NCI-H526 treated with DMSO at 0.1 percent for 48 hours (cell line): ENCODE results near the gene MYO10.
"Not testable (repeated sequence)": the region's sequence is repeated elsewhere in the genome, so short reads cannot be mapped to it uniquely, and the experiment has no call there.

ENCODE experiments used
- DNase-seq: peaks from one replicate; lab custom pipeline; 2025; lab: John Stamatoyannopoulos, UW

MYO10 gene

GRCh38 chr5:16862777-16863176, 73.3 kb downstream of the MYO10 start:
- no peak for DNase-seq

DNA sequence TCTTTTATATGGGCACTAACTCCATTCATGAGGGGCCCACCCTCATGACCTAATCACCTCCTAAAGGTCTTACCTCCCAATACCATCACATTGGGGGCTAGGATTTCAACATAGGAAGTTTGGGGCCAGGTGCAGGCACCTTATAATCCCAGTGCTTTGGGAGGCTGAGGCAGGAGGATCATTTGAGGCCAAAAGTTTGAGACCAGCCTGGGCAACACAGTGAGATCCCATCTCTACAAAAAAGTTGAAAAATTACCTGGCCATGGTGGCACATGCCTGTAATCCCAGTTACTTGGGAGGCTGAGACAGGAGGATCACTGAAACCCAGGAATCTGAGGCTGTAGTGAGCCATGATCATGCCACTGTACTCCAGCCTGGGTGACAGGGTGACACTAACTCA, 76.7 kb downstream of the MYO10 start:
- DNase-seq: no peak

DNA sequence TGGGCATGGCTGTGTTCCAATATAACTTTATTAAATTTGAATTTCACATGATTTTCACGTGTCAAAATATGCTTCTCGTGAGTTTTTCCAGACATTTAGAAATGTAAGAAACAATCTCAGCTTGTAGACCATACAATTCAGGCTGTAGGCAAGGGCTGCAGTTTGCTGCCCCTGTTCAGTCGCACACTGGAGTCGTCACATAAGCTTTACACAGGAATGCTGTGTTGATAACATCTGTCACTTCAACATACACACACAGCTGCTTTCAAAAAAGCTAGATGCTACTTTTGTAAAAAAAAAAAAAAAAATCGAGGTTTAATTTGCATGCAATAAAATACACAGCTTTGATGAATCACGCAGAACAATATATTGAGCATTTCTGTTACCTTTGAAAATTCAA, 77.9 kb downstream of the MYO10 start:
- no peak for DNase-seq

GRCh38 chr5:16857635-16858034, 78.5 kb downstream of the MYO10 start:
- DNase-seq: no peak

DNA sequence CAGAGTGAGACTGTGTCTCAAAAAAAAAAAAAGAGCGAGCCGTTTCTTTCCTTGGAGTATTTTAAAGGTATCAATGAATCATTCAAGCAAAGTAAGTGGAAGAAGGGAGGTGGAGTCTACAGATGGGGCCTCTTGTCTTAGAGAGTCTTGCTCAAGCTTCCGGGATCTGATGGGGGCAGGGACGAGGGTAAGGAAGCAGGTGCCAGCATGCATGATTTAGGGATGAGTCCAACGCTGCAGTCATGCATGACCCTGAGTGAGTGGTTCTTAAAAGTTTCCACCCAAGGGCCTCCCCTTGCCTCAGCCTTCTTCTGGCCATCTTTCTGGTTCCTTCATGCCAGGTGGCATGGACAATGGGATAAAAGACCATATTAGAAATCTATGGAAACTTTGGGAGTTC, 79.6 kb downstream of the MYO10 start:
- no peak for DNase-seq

GRCh38 chr5:16855898-16856297, 80.2 kb downstream of the MYO10 start:
- no peak for DNase-seq

GRCh38 chr5:16855485-16855884, 80.6 kb downstream of the MYO10 start:
- DNase-seq: no peak

DNA sequence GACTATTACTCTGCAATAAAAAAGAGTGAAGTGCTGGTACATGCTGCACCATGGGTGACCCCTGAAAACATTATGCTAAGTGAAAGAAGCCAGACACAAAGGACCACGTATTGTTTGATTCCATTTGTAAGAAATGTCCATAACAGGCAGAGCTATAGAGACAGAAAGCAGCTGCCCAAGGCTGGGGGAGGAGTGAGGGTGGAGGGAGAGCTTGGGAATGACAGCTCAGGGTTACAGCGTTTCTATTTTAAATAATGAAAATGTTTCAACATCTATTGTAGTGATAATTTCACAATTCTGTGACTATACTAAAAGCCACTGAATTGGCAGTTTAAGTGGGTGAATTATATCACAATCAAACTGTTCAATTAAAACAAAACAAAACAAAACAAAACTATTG, 81.7 kb downstream of the MYO10 start:
- no peak for DNase-seq

DNA sequence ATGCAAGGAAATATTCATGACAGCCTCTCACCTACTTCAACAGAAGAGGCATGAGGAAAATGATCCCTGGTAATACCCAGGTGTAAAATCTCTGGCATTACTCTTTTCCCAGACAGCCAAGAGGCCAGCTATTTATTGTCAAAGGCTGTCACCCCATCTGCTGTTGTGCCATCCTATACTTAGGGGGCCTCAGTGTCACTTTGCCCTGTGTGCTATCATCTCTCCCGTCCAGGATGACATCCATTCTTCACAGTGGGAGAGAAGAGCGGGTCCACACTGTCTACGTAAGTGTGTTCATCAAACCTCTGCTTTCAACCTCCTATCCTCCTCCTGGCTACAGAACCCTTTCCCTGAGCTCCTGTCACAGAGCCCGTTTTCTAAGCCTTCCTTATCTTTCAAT, 82.6 kb downstream of the MYO10 start:
- no peak for DNase-seq

GRCh38 chr5:16852251-16853005, 83.7 kb downstream of the MYO10 start:
- no peak for DNase-seq

DNA sequence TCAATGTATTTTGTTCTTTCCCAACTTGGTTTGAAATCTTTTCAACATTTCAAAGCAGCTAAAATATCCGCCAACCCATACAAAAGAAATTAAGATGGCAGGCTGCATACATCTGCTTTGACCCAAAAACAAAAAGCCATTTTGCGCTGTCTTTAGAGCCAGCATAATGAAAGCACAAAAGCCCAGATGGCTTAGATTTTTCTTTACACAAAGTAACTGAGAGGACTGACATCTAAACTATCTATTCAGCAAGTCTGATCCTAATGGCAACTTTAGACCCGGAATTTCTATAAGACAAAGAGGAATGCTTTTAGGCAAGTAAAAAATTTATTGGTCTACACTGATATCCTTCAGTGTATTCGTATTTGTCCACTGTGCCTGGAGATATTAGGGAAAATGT, 86.3 kb downstream of the MYO10 start:
- no peak for DNase-seq

DNA sequence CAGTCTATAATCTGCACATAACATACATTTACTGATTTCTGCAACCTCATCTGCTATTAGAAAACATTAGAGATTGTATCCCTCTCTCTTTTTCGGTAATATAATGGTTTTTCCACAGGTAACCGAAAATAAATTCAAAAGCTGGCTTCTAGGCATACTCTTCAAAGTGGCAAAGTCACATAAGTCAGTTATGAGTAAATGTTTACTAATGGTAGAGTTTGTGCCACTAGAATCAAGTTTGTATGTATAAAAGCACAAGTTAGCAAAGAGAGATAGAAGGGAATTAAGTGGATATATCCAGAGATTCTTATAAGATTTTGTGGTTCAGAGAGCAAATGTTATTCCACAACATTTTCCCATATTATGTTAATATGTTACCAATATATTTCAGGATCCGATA, 86.9 kb downstream of the MYO10 start:
- no peak for DNase-seq

DNA sequence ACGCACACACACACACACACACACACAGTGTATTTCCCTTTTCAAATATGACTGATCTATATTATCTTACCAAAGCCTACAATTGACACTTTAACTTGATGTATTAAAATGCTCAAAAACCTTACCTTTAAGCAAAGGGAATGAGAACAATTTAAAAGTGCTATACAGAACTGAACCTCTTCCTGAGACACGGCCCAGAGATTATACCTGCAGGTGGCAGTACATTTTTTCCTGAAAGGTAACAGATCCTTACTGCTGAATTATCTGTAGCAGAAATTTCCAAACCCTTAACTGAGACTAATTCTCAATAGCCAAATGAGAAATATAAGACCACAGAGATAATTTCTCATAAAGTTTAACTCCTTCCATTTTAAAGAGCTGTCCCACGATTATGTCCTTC, 91.1 kb downstream of the MYO10 start:
- DNase-seq: no peak

GRCh38 chr5:16842896-16843295, 93.2 kb downstream of the MYO10 start:
- DNase-seq: no peak

- no peak for DNase-seq
These were observed 94.7 kb downstream of the MYO10 start for GRCh38 chr5:16841416-16841815.

DNA sequence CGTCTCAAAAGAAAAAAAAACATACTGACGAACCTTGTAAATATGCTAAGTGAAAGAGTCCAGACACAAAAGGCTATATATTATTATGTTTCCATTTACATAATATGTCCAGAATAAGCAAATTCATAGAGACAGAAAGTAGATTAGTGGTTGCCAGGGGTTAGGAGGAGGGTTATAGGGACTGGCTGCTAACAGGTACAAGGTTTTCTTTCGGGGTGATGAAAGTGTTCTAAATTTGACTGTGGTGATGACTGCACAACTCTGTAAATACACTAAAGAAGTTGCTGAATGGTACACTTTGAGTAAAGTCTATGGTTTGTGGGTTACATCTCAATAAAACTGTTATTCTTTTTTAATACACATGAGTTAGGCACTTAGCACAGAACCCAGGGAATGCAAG, 98.8 kb downstream of the MYO10 start:
- peak; percentile 92 for DNase-seq

- no peak for DNase-seq
These were observed 102.1 kb downstream of the MYO10 start for GRCh38 chr5:16834029-16834428.

- DNase-seq: not testable (repeated sequence)
These were observed 104.8 kb downstream of the MYO10 start for GRCh38 chr5:16831326-16831725.

DNA sequence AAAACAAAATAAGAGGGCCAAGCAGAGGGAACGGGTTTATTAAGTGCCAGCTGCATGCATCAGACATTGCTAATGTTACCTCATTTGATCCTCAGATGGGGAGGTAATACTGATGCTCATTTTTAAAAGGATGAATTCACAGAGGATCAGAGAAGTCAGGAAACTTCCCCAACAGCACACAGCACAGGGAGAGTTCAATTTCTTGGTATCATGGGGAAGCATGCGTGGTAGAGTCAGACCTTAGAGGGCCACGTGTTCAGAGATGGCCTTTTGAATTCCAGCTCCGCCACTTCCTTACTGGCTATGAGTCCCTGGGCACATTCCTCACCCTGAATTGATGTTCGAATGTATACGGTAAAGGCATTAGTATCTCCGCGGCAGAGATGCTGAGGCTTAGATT, 108.3 kb downstream of the MYO10 start:
- no peak for DNase-seq

DNA sequence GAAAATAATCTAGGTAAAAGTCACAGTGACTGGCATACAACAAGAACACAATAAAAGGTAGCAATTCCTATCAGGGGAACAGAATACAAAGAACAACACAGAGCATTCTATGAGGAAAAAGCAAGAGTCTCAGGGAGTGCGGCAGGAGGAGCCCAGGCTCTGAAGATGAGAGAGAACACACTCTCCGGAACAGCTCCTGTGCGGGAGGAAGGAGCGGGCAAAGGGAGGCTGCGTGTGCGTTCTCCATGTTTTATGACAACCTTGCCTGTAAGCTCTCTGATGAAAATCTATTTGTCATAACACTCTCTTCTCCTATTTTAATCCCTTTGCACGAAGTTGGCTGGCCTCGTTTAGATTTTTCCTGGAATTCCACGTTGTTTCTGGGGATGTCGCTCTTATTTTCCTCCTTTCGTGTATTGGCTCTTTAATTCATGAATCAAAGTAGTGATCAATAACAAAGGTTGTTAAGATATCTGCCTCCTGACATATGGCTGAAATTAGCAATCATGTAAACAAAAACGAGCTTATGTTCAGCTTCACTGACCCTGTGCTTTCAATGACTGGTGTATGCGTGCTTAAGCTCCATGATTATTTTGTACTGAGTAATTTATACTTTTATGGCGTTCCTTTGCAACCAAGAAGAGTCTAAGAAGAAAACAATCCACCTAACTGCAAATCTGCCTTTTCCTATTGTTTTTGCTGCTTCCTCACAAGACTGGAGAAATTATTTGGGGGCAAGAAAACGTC, 109.5 kb downstream of the MYO10 start:
- no peak for DNase-seq

DNA sequence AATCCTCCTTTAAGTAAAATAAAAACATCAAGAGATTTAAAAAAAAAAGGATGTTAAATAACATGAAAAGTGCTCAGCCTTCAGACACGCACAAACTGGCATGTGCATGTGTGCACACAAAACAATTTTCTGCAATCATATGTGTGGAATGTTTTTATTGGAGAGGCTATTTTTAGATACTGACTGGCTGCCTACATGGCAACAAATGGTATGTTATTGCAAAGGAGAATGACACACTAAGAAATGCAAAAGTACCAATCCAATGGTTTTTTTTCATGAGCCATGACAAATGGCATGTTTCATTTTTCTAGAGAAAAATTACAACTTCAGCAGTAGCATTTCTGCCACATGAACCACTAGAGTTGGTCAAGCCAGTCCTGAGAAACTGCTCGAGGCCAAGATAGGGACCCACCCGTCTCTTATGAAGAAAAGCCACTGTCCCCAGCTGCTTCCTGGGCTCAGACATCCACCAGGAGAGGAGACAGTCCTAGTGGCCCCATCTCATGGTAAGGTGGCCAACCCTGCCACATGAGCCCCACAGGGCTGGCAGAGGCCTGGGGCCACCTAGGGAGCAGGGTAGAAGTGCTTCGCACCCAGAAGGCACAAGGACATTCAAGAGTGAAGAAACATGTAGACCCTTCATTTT, 116.4 kb downstream of the MYO10 start:
- DNase-seq: no peak

DNA sequence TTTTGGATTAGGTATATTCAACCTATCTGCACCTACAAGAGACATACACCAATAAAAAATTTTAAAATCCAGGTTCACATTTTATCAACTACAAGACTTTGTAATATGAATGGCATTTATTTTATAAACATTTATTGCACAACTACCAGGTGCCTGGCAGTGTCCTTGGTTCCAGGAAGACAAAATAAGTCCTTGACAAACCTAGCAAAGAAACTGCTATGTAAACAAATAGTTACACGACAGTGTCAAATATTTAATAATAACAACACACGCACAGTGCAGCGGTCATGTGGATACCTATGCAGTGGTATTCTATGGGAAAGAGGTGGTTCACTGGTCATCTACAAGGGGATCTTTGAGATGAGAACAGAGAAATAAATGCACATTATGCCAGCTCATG, 120.7 kb downstream of the MYO10 start:
- no peak for DNase-seq

DNA sequence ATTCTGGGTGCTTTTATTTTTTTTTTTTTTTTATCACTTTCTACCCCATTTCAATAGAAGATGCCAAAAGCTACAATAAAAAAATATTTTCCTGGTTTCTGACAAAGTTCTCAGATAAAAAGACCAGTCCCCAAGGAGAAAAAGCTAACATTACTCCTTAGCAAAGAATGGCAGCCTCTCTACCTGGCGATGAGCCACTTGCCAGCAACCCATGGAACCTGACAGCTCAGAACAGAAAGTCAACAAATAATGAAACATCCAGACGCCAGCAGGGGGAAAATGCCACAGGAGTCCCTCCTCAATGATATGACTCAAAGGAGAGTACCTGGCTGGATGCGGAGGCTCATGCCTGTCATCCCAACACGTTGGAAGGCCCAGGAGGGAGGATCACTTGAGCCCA, 123.2 kb downstream of the MYO10 start:
- DNase-seq: no peak
